HepG2 (cell line): ENCODE results near the gene COL5A1. TPM values are rescaled to one million over a fixed set of nuclear protein-coding genes. Genes with fewer than 3 reads are reported as not detected.
"Not testable (repeated sequence)": the region's sequence is repeated elsewhere in the genome, so short reads cannot be mapped to it uniquely, and the experiment has no call there.

Source experiments
- ATAC-seq: fragments of 200-7000 bp; cut with Tn5 transposase; 3 replicates; pipeline ENCODE4 v1.9.1; 2020; ENCODE audit warnings: mild to moderate bottlenecking, moderate library complexity
- BruUV-seq: library from RNA; stranded (reverse); fragments of 400-500 nt; replicated peaks from 2 replicates; lab custom pipeline; 2021; lab: Mats Ljungman, UMichigan
- CTCF ChIA-PET: fragments of 300-600 bp; formaldehyde crosslinking; extraction: SDS; loops from one replicate; lab custom pipeline; 2021; ENCODE audit warnings: low total read pairs, inconsistent platforms, low intra/inter-chr PET ratio; lab: Yijun Ruan, JAX
- POLR2A ChIA-PET: fragments of 350-600 bp; sonication (Branson Sonifier 250); formaldehyde crosslinking; loops from one replicate; lab custom pipeline; 2020; ENCODE audit warnings: antibody characterized with exemption, inconsistent platforms; lab: Yijun Ruan, JAX
- DNase-seq: peaks from one replicate; pipeline ENCODE4 v3.0.0-alpha.2; 2015; ENCODE audit warnings: low spot score
- FAIRE-seq: peaks from 3 replicates; lab custom pipeline; 2011; peaks lifted over from hg19 to GRCh38; lab: Jason Lieb, UNC
- H2AFZ ChIP-seq: one replicate; pipeline ENCODE4 v1.6.1; 2011; ENCODE audit warnings: low read length, inconsistent platforms
- H3K27ac ChIP-seq: fragments of 300-600 bp; 3 replicates; pipeline ENCODE4 v1.8.0; 2011; ENCODE audit warnings: mixed run types, mild to moderate bottlenecking, mixed read lengths, low read length, inconsistent platforms; ENCODE audit not compliant: insufficient read depth; ENCODE audit errors: extremely low read length
- H3K27me3 ChIP-seq, 2 experiments: fragments of 200-600 bp in 1 of 2; 2 replicates in 1 of 2; 3 replicates in 1 of 2; pipeline versions ENCODE4 v1.6.0 to v1.8.0; 2011; ENCODE audit warnings: low read length in 2 of 2, mild to moderate bottlenecking in 2 of 2, moderate library complexity in 2 of 2, inconsistent platforms in 1 of 2; ENCODE audit not compliant: insufficient read depth in 2 of 2, control insufficient read depth in 1 of 2
- H3K36me3 ChIP-seq, 2 experiments: fragments of 200-600 bp in 1 of 2; replicated peaks in 1 of 2; 2 replicates in 1 of 2; 3 replicates in 1 of 2; pipeline versions ENCODE4 v1.5.1 to v1.8.0; 2011; ENCODE audit warnings: low read length in 2 of 2, inconsistent platforms in 1 of 2; ENCODE audit not compliant: insufficient read depth in 2 of 2, control insufficient read depth in 1 of 2
- H3K4me1 ChIP-seq: 2 replicates; pipeline ENCODE4 v1.5.1; 2012; ENCODE audit warnings: low read length, inconsistent platforms; ENCODE audit not compliant: insufficient read depth
- H3K4me2 ChIP-seq: 2 replicates; pipeline ENCODE4 v1.6.0; 2011; ENCODE audit warnings: low read depth, low read length, inconsistent platforms
- H3K4me3 ChIP-seq, 3 experiments: fragments of 200-600 bp in 1 of 3; sonication (generic), shearing (Covaris generic) in 1 of 3; replicated peaks in 1 of 3; 2 replicates each; pipeline ENCODE4 v1.5.1; 2011 to 2016; ENCODE audit warnings: low read length in 3 of 3, inconsistent platforms in 2 of 3, low read depth in 2 of 3, mild to moderate bottlenecking in 2 of 3, control low read depth in 1 of 3, mixed read lengths in 1 of 3; ENCODE audit not compliant: insufficient read depth in 1 of 3
- H3K79me2 ChIP-seq: one replicate; pipeline ENCODE4 v1.6.1; 2011; ENCODE audit warnings: low read length, inconsistent platforms; ENCODE audit not compliant: insufficient read depth
- H3K9ac ChIP-seq: 2 replicates; pipeline ENCODE4 v1.6.0; 2011; ENCODE audit warnings: mild to moderate bottlenecking, low read depth, low read length, inconsistent platforms; ENCODE audit not compliant: insufficient read depth
- H3K9me3 ChIP-seq: 2 replicates; pipeline ENCODE4 v1.5.1; 2012; ENCODE audit warnings: mild to moderate bottlenecking, low read length
- H4K20me1 ChIP-seq: 2 replicates; pipeline ENCODE4 v1.6.0; 2011; ENCODE audit warnings: inconsistent platforms, mild to moderate bottlenecking, low read length, moderate library complexity; ENCODE audit not compliant: insufficient read depth
- AGO2 ChIP-seq: fragments of 200-400 bp; formaldehyde crosslinking; optimal IDR thresholded peaks from 2 replicates; pipeline ENCODE3; 2017; ENCODE audit warnings: mild to moderate bottlenecking, low read depth, low read length, moderate library complexity
- HCFC1 ChIP-seq: fragments of 150-350 bp; IDR thresholded peaks from 2 replicates; pipeline ENCODE4 v1.6.1; 2014; ENCODE audit warnings: low read depth, low read length
- MAZ ChIP-seq, 2 experiments: sonication (generic) in 1 of 2; formaldehyde crosslinking in 1 of 2; IDR thresholded peaks; 2 replicates each; pipeline versions ENCODE4 v1.5.0 to v1.6.1; 2012 to 2020; ENCODE audit warnings: low read depth in 2 of 2, mild to moderate bottlenecking in 2 of 2, borderline replicate concordance in 1 of 2, improper control_type of control experiment in 1 of 2, low read length in 1 of 2, missing genetic modification reagents in 1 of 2, moderate library complexity in 1 of 2
- ZFY ChIP-seq: sonication (generic); formaldehyde crosslinking; IDR thresholded peaks from 2 replicates; pipeline ENCODE4 v1.4.0; 2020; ENCODE audit warnings: missing genetic modification reagents
- WGBS: methylation state at CpG from one replicate; pipeline ENCODE4 v1.1.6; 2017; ENCODE audit warnings: low lambda C conversion rate; 5-methylcytosine and 5-hydroxymethylcytosine counted together
- in situ Hi-C: cut with HindIII; loops from 2 replicates; pipeline ENCODE4 v1.10.0; 2017; ENCODE audit warnings: low pct_unique_long_range_greater_than_20kb; ENCODE audit not compliant: extremely low pct_ligation_motif_present
- intact Hi-C: fragments of 100-400 bp; cut with micrococcal nuclease; formaldehyde crosslinking; loops from one replicate; pipeline ENCODE4 v1.10.0; 2022; ENCODE audit not compliant: unreplicated experiment
- polyA plus RNA-seq, 8 experiments: library from polyadenylated mRNA; depleted of rRNA in 3 of 8; stranded (reverse) in 7 of 8; unstranded in 1 of 8; fragments of >200 nt; fragmentation: Illumina TruSeq in 4 of 8; extraction: Trizol in 4 of 8; gene quantifications; 2 replicates each; pipeline versions ENCODE4 v1.2.1 to v1.2.3, GENCODE V29; 2011 to 2016; ENCODE audit warnings: low read depth in 4 of 8, missing spikeins in 1 of 8, mixed read lengths in 1 of 8; ENCODE audit not compliant: insufficient read depth in 1 of 8
- total RNA-seq, 5 experiments: library from RNA; depleted of rRNA; stranded (reverse); fragments of >200 nt; fragmentation: Illumina TruSeq; extraction: Trizol; gene quantifications; 2 replicates each; pipeline ENCODE4 v1.2.3, GENCODE V29; 2016; ENCODE audit warnings: low read depth in 1 of 5
- TF ChIP-seq, protein P1 (sequence below): sonication (generic); formaldehyde crosslinking; IDR thresholded peaks from 2 replicates; pipeline ENCODE4 v1.5.1; 2020; ENCODE audit warnings: mild to moderate bottlenecking, moderate library complexity, missing genetic modification reagents

COL5A1 gene
- total and polyA plus RNA-seq, 2 of the 13 experiments (the other 11 are each of a cell fraction or from before 2014, with no cell fraction given) = not detected

DNA sequence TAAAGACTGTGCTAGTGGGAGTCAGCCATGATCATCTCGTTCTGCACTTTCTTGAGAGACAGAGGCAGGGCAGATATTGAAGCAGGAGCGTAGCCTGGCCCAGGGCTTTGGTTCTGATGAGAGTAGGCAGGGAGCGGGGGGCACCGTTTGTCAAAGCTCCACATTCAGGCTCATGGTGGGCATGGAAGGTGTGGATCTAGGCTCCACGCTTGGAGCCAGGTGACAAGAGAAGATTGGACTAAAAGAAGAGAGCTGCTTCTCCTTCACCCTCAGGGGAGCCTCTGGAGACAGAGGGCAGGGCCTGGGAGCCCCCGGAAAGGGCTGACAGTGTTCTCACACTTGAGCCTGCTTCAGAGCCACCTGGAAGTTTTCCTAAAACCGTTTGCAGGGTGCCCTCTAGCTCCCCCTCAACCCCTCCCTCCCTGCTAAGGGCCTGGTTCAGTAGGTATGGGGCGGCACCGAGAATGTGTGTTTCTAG is 214.3 kb downstream of the COL5A1 start:
- no peak overlapping the region for H3K9ac ChIP-seq
- no peak overlapping the region for H2AFZ ChIP-seq
- 9% methylated on average over 6 of the region's 9 CpGs for WGBS
- peaks cover 0 to 34% of the 10 kb centered on the region in 2 experiments; a peak in 3 of 5 replicates for H3K27me3 ChIP-seq
- no peaks in the 10 kb centered on the region; the same call in 1 of the 2 replicates for H3K9me3 ChIP-seq
- intact Hi-C loops (no loop called here), in situ Hi-C loops (no loop called here)
- H3K4me3 ChIP-seq = no peak overlapping the region
- ChIA-PET CTCF (no interaction called here), POLR2A (no interaction called here)
- no peaks in the 10 kb centered on the region for H3K4me1 ChIP-seq
- DNase-seq (no peak), ATAC-seq (no peak), FAIRE-seq (no peak)
- no peaks in the 10 kb centered on the region for H4K20me1 ChIP-seq
- H3K4me2 ChIP-seq = no peak overlapping the region
- no peaks in the 10 kb centered on the region for H3K79me2 ChIP-seq
- TF ChIP-seq, protein P1, sequence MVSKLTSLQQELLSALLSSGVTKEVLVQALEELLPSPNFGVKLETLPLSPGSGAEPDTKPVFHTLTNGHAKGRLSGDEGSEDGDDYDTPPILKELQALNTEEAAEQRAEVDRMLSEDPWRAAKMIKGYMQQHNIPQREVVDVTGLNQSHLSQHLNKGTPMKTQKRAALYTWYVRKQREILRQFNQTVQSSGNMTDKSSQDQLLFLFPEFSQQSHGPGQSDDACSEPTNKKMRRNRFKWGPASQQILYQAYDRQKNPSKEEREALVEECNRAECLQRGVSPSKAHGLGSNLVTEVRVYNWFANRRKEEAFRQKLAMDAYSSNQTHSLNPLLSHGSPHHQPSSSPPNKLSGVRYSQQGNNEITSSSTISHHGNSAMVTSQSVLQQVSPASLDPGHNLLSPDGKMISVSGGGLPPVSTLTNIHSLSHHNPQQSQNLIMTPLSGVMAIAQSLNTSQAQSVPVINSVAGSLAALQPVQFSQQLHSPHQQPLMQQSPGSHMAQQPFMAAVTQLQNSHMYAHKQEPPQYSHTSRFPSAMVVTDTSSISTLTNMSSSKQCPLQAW = no peak
- TF ChIP-seq ZFY (CRISPR knock-in tag) = no peak
- TF ChIP-seq MAZ (IDR thresholded peaks at IDR 0.05; ENCODE audit: borderline replicate concordance, low read depth, low read length) = no peak
- TF ChIP-seq MAZ (CRISPR knock-in tag; IDR thresholded peaks at IDR 0.05; ENCODE audit: low read depth) = no peak
- TF ChIP-seq AGO2 = no peak
- no peak for TF ChIP-seq HCFC1
- BruUV-seq = no TSS peak
- H3K27ac ChIP-seq = no peak overlapping the region
- H3K36me3 ChIP-seq = no peaks in the 10 kb centered on the region

DNA sequence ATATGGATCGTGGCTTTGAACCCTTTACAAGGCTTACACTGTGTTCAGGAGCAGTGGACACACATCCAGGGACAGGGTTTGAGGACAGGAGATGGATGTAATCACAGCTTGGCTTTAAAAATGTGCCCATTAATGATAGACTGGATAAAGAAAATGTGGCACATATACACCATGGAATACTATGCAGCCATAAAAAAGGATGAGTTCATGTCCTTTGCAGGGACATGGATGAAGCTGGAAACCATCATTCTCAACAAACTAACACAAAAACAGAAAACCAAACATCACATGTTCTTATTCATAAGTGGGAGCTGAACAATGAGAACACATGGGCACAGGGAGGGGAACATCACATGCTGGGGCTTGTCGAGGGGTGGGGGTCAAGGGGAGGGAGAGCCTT is 215.8 kb downstream of the COL5A1 start:
- BruUV-seq, H3K36me3 ChIP-seq, H3K9ac ChIP-seq, H3K27ac ChIP-seq, H3K4me3 ChIP-seq, DNase-seq, H3K79me2 ChIP-seq, H2AFZ ChIP-seq, intact Hi-C loops, H3K4me2 ChIP-seq, in situ Hi-C loops, CTCF ChIA-PET, H4K20me1 ChIP-seq, ATAC-seq, H3K9me3 ChIP-seq, POLR2A ChIA-PET, H3K4me1 ChIP-seq, FAIRE-seq: not testable (repeated sequence)
- H3K27me3 ChIP-seq = peaks cover 0 to 41% of the 10 kb centered on the region in 2 experiments; a peak in 3 of 5 replicates
- WGBS = 10% methylated on average over 2 of the region's 2 CpGs
